Measurements from ENCODE around the gene EPHA8. TPM values are rescaled to one million over a fixed set of nuclear protein-coding genes. Genes with fewer than 3 reads are reported as not detected.

Gene EPHA8
- total RNA-seq, 1 donor from 2014 or later: not detected

- Mint-ChIP-seq H3K36me3 (ENCODE audit: low read depth) (no peaks in the 10 kb centered on the region), H3K27me3 (ENCODE audit: insufficient read depth) (peaks cover 14% of the 10 kb centered on the region), H3K27ac (no peak overlapping the region), H3K4me3 (no peak overlapping the region), H3K9me3 (no peaks in the 10 kb centered on the region), H3K4me1 (ENCODE audit: low read depth) (no peaks in the 10 kb centered on the region)
- DNase-seq (ENCODE audit: low spot score): no peak
- intact Hi-C loops (cut with micrococcal nuclease): no loop called here
Observed at GRCh38 chr1:22608361-22608760, 45.1 kb downstream of the EPHA8 start.

GRCh38 chr1:22609291-22609690, 46.0 kb downstream of the EPHA8 start:
- peaks cover 13% of the 10 kb centered on the region for H3K27me3 Mint-ChIP-seq (ENCODE audit: insufficient read depth)
- no peaks in the 10 kb centered on the region for H3K4me1 Mint-ChIP-seq (ENCODE audit: low read depth)
- H3K4me3 Mint-ChIP-seq: no peak overlapping the region
- intact Hi-C loops (cut with micrococcal nuclease): no loop called here
- no peak overlapping the region for H3K27ac Mint-ChIP-seq
- no peak for DNase-seq (ENCODE audit: low spot score)
- no peaks in the 10 kb centered on the region for H3K36me3 Mint-ChIP-seq (ENCODE audit: low read depth)
- H3K9me3 Mint-ChIP-seq: no peaks in the 10 kb centered on the region

GRCh38 chr1:22611530-22611947, 48.2 kb downstream of the EPHA8 start:
- H3K4me3 Mint-ChIP-seq: no peak overlapping the region
- no peaks in the 10 kb centered on the region for H3K4me1 Mint-ChIP-seq (ENCODE audit: low read depth)
- H3K27me3 Mint-ChIP-seq (ENCODE audit: insufficient read depth): peaks cover 6% of the 10 kb centered on the region
- DNase-seq (ENCODE audit: low spot score): peak; percentile 6
- intact Hi-C loops (cut with micrococcal nuclease): no loop called here
- H3K9me3 Mint-ChIP-seq: no peaks in the 10 kb centered on the region
- H3K27ac Mint-ChIP-seq: no peak overlapping the region
- H3K36me3 Mint-ChIP-seq (ENCODE audit: low read depth): no peaks in the 10 kb centered on the region

GRCh38 chr1:22612671-22613571, 49.6 kb downstream of the EPHA8 start:
- no peak overlapping the region for H3K4me3 Mint-ChIP-seq
- no peak for DNase-seq (ENCODE audit: low spot score)
- H3K9me3 Mint-ChIP-seq: no peaks in the 10 kb centered on the region
- intact Hi-C loops (cut with micrococcal nuclease): no loop called here
- no peak overlapping the region for H3K27ac Mint-ChIP-seq
- no peaks in the 10 kb centered on the region for H3K4me1 Mint-ChIP-seq (ENCODE audit: low read depth)
- H3K27me3 Mint-ChIP-seq (ENCODE audit: insufficient read depth): peaks cover 5% of the 10 kb centered on the region
- no peaks in the 10 kb centered on the region for H3K36me3 Mint-ChIP-seq (ENCODE audit: low read depth)

- Mint-ChIP-seq H3K9me3 (no peaks in the 10 kb centered on the region), H3K4me3 (no peak overlapping the region), H3K27me3 (ENCODE audit: insufficient read depth) (peaks cover 6% of the 10 kb centered on the region), H3K36me3 (ENCODE audit: low read depth) (no peaks in the 10 kb centered on the region), H3K4me1 (ENCODE audit: low read depth) (no peaks in the 10 kb centered on the region), H3K27ac (no peak overlapping the region)
- intact Hi-C loops (cut with micrococcal nuclease): no loop called here
- no peak for DNase-seq (ENCODE audit: low spot score)
Observed at GRCh38 chr1:22613572-22613918, 50.3 kb downstream of the EPHA8 start.

- H3K36me3 Mint-ChIP-seq (ENCODE audit: low read depth): no peaks in the 10 kb centered on the region
Observed at GRCh38 chr1:22613951-22614350, 50.7 kb downstream of the EPHA8 start.

GRCh38 chr1:22615886-22616285, 52.6 kb downstream of the EPHA8 start:
- no peaks in the 10 kb centered on the region for H3K4me1 Mint-ChIP-seq (ENCODE audit: low read depth)
- H3K4me3 Mint-ChIP-seq: no peak overlapping the region
- DNase-seq (ENCODE audit: low spot score): no peak
- intact Hi-C loops (cut with micrococcal nuclease): no loop called here
- H3K9me3 Mint-ChIP-seq: no peaks in the 10 kb centered on the region
- no peak overlapping the region for H3K27ac Mint-ChIP-seq
- peaks cover 6% of the 10 kb centered on the region for H3K27me3 Mint-ChIP-seq (ENCODE audit: insufficient read depth)
- H3K36me3 Mint-ChIP-seq (ENCODE audit: low read depth): no peaks in the 10 kb centered on the region

More at GRCh38 chr1:22613951-22614350, 50.7 kb downstream of the EPHA8 start:
- Mint-ChIP-seq H3K4me1 (ENCODE audit: low read depth) (no peaks in the 10 kb centered on the region), H3K27ac (no peak overlapping the region), H3K27me3 (ENCODE audit: insufficient read depth) (peaks cover 6% of the 10 kb centered on the region), H3K4me3 (no peak overlapping the region), H3K9me3 (no peaks in the 10 kb centered on the region)
- no peak for DNase-seq (ENCODE audit: low spot score)
- intact Hi-C loops (cut with micrococcal nuclease): no loop called here

- Mint-ChIP-seq H3K4me1 (ENCODE audit: low read depth) (no peaks in the 10 kb centered on the region), H3K4me3 (no peak overlapping the region), H3K27me3 (ENCODE audit: insufficient read depth) (peaks cover 6% of the 10 kb centered on the region), H3K36me3 (ENCODE audit: low read depth) (no peaks in the 10 kb centered on the region), H3K27ac (no peak overlapping the region), H3K9me3 (no peaks in the 10 kb centered on the region)
- no peak for DNase-seq (ENCODE audit: low spot score)
- intact Hi-C loops (cut with micrococcal nuclease): no loop called here
Observed at GRCh38 chr1:22616571-22616970, 53.3 kb downstream of the EPHA8 start.

GRCh38 chr1:22618056-22618455, 54.8 kb downstream of the EPHA8 start:
- no peak for DNase-seq (ENCODE audit: low spot score)
- Mint-ChIP-seq H3K27ac (no peak overlapping the region), H3K9me3 (no peaks in the 10 kb centered on the region), H3K27me3 (ENCODE audit: insufficient read depth) (peaks cover 6% of the 10 kb centered on the region), H3K36me3 (ENCODE audit: low read depth) (no peaks in the 10 kb centered on the region), H3K4me1 (ENCODE audit: low read depth) (no peaks in the 10 kb centered on the region), H3K4me3 (no peak overlapping the region)
- intact Hi-C loops (cut with micrococcal nuclease): no loop called here

- peaks cover 6% of the 10 kb centered on the region for H3K27me3 Mint-ChIP-seq (ENCODE audit: insufficient read depth)
- intact Hi-C loops (cut with micrococcal nuclease): no loop called here
- no peaks in the 10 kb centered on the region for H3K4me1 Mint-ChIP-seq (ENCODE audit: low read depth)
- H3K27ac Mint-ChIP-seq: no peak overlapping the region
- no peaks in the 10 kb centered on the region for H3K9me3 Mint-ChIP-seq
- H3K4me3 Mint-ChIP-seq: no peak overlapping the region
- no peaks in the 10 kb centered on the region for H3K36me3 Mint-ChIP-seq (ENCODE audit: low read depth)
- no peak for DNase-seq (ENCODE audit: low spot score)
Observed at GRCh38 chr1:22619252-22619651, 56.0 kb downstream of the EPHA8 start.

GRCh38 chr1:22619798-22620197, 56.5 kb downstream of the EPHA8 start:
- H3K4me1 Mint-ChIP-seq (ENCODE audit: low read depth): no peaks in the 10 kb centered on the region
- no peaks in the 10 kb centered on the region for H3K36me3 Mint-ChIP-seq (ENCODE audit: low read depth)
- H3K9me3 Mint-ChIP-seq: no peaks in the 10 kb centered on the region
- DNase-seq (ENCODE audit: low spot score): no peak
- no peak overlapping the region for H3K27ac Mint-ChIP-seq
- peaks cover 6% of the 10 kb centered on the region for H3K27me3 Mint-ChIP-seq (ENCODE audit: insufficient read depth)
- no peak overlapping the region for H3K4me3 Mint-ChIP-seq
- intact Hi-C loops (cut with micrococcal nuclease): no loop called here

GRCh38 chr1:22621761-22622160, 58.5 kb downstream of the EPHA8 start:
- Mint-ChIP-seq H3K27ac (no peak overlapping the region), H3K27me3 (ENCODE audit: insufficient read depth) (peaks cover 3% of the 10 kb centered on the region)
- intact Hi-C loops (cut with micrococcal nuclease): no loop called here

GRCh38 chr1:22625262-22625925, 62.1 kb downstream of the EPHA8 start:
- Mint-ChIP-seq H3K27ac (no peak overlapping the region), H3K27me3 (ENCODE audit: insufficient read depth) (peaks cover 20% of the 10 kb centered on the region), H3K9me3 (no peaks in the 10 kb centered on the region), H3K4me3 (no peak overlapping the region), H3K4me1 (ENCODE audit: low read depth) (no peaks in the 10 kb centered on the region), H3K36me3 (ENCODE audit: low read depth) (no peaks in the 10 kb centered on the region)
- intact Hi-C loops (cut with micrococcal nuclease): no loop called here
- no peak for DNase-seq (ENCODE audit: low spot score)

More at GRCh38 chr1:22621761-22622160, 58.5 kb downstream of the EPHA8 start:
- H3K36me3 Mint-ChIP-seq (ENCODE audit: low read depth): no peaks in the 10 kb centered on the region
- H3K4me3 Mint-ChIP-seq: no peak overlapping the region
- H3K9me3 Mint-ChIP-seq: no peaks in the 10 kb centered on the region
- no peak for DNase-seq (ENCODE audit: low spot score)
- H3K4me1 Mint-ChIP-seq (ENCODE audit: low read depth): no peaks in the 10 kb centered on the region

Measured in activated T-helper 1 cell treated with anti-CD3 and anti-CD28 coated beads, Interleukin-12 subunit alpha, Interleukin-12 subunit beta, Interleukin-2, Interleukin-4 antibody, amounts not matched to agents 30 ng/mL and 10 ng/mL and 1 ng/mL, durations not matched to agents 14 hours and 24 hours and 36 hours (primary cell).